ENCODE data around the gene MCM3.

Gene MCM3

DNA sequence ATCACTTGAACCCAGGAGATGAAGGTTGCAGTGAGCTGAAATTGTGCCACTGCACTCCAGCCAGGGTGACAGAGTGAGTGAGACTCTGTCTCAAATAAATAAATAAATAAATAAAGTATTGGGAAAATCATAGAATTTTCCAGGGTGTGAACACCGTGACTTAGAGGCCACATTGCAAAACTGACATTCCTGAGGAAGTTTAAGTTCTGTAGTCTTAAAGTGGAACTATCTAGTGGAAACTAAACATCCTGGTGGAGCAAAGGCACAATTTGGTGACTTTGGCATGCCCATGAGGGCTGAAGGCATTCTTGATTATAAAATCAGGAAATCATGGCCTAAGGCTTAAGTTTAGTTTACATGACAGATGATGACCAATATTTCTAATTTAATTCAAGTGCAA, 32.7 kb upstream of the MCM3 start (continued):
- TF ChIP-seq PRDM2 (tag by site-specific recombination; IDR thresholded peaks at IDR 0.05; ENCODE audit: borderline replicate concordance) (no peak), ZNF560 (tag by site-specific recombination; IDR thresholded peaks at IDR 0.05; ENCODE audit: borderline replicate concordance) (no peak), ZNF324 (tag by site-specific recombination; IDR thresholded peaks at IDR 0.05) (no peak), ZNF350 (tag by site-specific recombination; IDR thresholded peaks at IDR 0.05) (no peak), ZNF26 (tag by site-specific recombination; IDR thresholded peaks at IDR 0.05) (no peak), ZNF202 (tag by site-specific recombination; IDR thresholded peaks at IDR 0.05; ENCODE audit: borderline replicate concordance) (no peak), ELK4 (IDR thresholded peaks at IDR 0.05; ENCODE audit: borderline replicate concordance, low read depth, low read length) (no peak)

DNA sequence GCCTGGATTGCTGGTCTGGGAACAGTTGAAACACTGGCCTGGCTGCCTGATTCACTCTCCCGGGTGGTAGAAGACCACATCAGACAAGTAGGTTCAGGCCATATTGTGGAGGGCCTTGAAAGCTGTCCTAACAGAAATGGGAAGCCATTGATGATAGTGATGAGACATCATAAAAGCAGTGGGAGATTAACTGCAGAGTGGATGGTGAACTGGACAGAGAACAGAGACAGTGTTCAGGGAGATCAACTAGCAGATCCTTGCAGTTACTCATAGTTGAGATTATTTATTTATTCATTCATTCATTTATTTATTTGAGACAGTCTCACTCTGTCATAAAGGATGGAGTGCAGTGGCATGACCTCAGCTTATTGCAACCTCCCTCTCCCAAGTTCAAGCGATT, 30.2 kb upstream of the MCM3 start:
- no peak overlapping the region for H3K4me3 ChIP-seq (ENCODE audit: low read depth, low read length)
- H3K4me1 ChIP-seq (ENCODE audit: control insufficient read depth, insufficient read depth, low read length): no peaks in the 10 kb centered on the region
- TF ChIP-seq TSHZ1 (tag by site-specific recombination; IDR thresholded peaks at IDR 0.05; ENCODE audit: borderline replicate concordance) (no peak), ZEB2 (tag by site-specific recombination; IDR thresholded peaks at IDR 0.05) (no peak), ZNF624 (tag by site-specific recombination; IDR thresholded peaks at IDR 0.05) (no peak)
- TF ChIP-seq, protein P1, sequence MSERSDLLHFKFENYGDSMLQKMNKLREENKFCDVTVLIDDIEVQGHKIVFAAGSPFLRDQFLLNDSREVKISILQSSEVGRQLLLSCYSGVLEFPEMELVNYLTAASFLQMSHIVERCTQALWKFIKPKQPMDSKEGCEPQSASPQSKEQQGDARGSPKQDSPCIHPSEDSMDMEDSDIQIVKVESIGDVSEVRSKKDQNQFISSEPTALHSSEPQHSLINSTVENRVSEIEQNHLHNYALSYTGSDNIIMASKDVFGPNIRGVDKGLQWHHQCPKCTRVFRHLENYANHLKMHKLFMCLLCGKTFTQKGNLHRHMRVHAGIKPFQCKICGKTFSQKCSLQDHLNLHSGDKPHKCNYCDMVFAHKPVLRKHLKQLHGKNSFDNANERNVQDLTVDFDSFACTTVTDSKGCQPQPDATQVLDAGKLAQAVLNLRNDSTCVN (tag by site-specific recombination; optimal IDR thresholded peaks at IDR 0.05): no peak
- H3K27ac ChIP-seq (ENCODE audit: extremely low read depth, low read depth, low read length): no peak overlapping the region
- POLR2A ChIA-PET: no interaction called here
- no peaks in the 10 kb centered on the region for H3K9me3 ChIP-seq (ENCODE audit: control insufficient read depth, insufficient read depth, low read depth, low read length)
- no peaks in the 10 kb centered on the region for H3K36me3 ChIP-seq (ENCODE audit: control insufficient read depth in 2 of 2, insufficient read depth in 1 of 2, low read length in 2 of 2)
- CTCF ChIA-PET: no interaction called here
